Measurements from ENCODE around the gene MGAT3. TPM values are rescaled to one million over a fixed set of nuclear protein-coding genes. Genes with fewer than 3 reads are reported as not detected.

MGAT3 gene
- polyA plus RNA-seq, 5 donors: 8.5 to 19.0 (median 15.3) TPM

DNA sequence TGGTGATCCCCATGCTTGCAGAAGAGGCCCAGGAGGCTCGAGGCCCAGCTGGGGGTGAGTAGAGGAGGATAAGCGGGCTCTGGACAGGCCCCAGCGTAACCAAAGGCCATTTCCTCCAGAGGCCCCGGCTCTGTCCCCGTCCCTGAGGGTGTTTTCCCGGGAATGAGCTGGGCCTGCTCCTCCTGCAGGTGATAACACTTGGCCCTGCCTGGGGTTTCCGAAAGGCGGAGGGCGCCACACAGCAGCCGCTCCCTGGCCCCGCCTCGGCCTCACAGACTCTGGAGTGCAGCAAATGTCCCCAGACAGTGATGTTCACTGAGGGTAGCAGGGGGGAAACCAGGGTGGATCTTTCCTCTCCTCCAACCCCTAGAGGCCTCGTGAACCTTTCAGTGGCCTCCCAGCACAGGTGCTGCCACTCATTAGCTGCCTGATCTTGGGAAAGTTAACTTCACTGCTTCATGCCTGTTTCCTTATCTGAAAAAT, 10.5 kb upstream of the MGAT3 start:
- DNase-seq: no peak

DNA sequence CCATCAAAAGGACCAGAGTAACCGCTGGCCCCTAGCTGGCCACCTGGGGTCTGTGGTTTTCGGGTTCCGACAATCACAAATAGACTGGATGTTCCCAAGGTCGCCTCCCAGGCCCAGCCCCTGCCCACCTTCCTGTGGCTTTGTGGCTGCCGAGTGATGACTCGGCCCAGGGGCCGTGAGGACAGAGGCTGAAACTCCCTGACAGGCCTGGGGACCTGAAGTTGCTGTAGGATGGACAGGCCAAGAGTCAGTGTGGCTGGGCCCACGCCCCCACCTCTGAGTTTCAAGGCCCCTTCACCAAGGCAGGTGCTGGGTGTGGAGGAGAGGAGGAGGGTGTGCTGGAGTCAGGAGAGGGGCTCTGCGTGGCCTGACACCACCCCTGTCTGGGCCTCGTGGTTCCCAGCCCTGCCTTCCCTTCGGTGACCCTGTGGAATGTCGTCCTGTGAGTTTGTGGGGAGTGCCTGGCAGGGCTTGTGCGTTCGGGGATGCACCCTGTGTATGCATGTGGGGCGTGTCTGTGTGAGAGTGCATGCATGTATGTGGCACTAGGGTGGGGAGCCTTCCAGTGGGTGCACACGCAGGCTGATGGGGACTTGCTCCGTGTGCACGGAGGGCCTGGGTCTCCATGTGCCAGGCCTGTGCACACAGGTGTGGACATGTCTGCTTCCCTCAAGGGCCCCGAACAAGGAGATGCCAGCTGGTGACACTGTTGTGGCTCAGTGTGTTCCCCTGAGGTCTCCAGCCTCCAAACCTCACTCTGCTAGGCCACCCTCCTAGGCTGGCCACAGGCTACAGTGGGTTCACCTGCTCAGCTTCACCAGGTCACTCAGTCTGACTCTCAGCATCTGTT, 8.4 kb upstream of the MGAT3 start:
- no peak for DNase-seq

DNA sequence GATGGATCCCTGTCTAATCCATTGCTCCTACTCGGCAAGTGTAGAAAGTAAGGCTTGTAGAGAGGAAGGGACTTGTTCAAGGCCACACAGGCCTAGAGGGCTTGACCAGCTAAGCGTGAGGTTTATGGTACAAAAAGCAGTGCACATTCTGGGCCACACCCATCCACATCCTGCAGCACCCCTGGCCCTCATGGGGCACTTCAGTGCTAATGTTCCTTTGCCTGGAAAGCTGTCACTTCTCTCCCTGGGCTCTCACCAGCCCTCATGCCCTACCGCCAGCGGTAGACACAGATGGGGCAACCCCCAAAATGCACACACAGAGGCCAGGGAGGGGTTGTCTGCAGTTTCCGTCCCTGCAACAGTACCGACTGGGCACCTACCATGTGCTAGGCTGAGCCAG, 7.1 kb upstream of the MGAT3 start:
- no peak for DNase-seq

DNA sequence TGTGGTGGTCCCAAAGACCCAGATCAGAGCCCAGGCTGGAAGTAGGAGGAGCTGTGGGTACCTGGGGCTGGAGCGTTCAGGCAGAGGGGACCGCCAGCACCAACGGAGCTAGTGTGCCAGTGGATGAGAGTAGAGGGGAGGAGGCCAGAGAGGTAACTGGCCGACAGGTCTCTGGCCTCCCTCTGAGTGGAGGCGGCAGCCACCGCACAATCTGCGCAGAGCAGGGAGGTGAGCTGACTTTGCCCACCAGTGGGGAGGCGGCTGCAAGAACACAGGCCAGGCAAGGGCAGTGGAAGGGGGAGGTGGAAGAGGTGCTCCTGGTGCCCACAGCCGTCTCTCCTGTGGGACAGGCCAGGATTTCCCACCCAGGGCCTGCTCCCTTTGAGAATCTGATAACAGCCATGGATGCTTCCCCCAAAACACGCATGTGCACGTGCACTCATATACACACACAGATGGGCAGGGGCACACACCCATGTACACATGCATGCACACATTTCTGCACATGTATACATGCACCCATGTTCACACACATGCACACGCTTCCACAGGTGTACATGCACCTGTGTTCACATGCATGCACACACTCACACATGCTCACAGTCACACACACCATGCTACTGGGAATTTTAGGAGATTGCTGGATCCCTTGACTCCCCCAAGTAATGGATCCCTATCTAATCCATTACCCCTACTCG, 6.4 kb upstream of the MGAT3 start:
- no peak for DNase-seq

DNA sequence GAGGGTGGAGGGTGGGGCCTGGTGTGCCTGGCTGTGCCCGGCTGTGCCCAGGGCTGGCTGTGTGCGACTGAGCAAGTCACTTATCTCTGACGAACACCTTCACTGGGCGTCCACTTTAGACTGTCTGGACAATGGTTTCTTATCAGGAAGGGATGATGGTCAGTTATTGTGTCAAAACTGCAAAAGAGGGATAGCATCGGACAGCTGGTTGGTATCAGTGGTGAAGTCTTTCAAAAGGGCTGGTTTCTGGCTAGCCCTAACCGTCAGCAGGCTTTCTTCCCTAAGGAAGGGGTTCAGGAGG, 4.1 kb upstream of the MGAT3 start:
- no peak for DNase-seq

GRCh38 chr22:39453765-39454378, 2.9 kb upstream of the MGAT3 start:
- no peak for DNase-seq

DNA sequence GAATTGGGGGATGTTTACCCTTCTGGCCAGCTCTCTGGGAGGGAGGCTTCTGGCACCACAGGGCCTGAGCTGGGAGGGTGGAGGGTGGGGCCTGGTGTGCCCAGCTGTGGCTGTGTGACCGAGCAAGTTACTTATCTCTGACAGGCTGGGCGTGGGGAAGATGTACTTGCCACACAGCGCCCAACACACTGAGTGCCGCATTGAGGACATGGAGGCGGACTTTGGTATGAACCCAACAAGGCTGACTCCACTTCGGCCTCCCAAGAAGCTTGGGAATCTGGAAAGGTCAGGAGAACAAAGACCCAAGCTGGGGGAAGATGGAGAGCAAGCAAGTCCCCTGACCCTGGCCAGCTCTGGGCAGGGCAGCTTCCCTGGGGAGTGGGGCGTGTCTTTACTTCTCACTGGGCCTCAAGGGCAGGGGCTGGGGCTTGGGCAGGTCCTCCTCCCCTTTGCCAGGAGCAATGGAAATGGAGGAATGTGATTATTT, 2.4 kb upstream of the MGAT3 start:
- DNase-seq: no peak

GRCh38 chr22:39457198-39457555, 365 bp downstream of the MGAT3 start:
- no peak for DNase-seq

DNA sequence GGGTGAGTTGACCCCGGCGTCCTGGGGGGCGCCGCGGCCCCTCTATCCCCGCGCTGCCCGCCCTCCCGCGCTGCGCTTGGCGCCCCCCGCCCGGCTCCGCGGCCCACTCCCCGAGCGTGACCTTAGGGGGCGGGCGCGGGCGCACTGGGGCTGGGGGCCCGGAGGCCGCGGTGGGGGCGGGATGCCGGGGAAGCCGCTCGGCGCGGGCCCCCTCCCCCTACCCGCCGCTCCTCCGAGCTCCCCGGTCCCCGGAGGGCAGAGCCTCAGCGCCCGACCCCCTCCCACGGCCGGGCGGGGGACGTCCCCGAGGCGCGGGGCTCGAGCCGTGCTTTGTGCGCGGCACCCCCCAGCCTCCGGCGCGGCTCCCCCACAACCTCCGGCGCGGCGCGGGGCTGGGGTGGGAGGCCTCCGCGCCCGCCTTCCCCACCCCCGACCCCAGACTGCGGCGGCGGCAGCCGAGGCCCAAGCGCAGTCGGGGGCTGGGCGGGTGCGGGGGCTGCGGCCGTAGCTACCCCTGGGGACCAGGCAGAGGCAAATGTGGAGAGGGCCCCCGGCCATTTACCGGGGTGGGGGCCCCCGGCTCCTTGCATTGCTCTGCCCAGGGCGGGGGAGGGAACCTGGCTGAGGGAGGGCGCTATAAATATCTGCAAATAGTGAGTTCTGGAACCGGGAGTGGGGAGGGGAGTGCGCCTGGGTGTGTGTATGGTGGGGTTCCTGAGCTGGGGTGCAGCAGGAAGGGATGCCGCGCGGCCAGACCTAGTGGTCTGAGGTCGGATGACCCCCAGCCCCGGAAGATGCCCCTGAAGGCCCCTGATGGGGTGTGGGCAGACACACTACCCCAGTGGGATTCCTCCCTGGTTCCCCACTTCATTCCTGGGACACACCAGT, 988 bp downstream of the MGAT3 start:
- DNase-seq: no peak

GRCh38 chr22:39458444-39459083, 1.8 kb downstream of the MGAT3 start:
- no peak for DNase-seq

DNA sequence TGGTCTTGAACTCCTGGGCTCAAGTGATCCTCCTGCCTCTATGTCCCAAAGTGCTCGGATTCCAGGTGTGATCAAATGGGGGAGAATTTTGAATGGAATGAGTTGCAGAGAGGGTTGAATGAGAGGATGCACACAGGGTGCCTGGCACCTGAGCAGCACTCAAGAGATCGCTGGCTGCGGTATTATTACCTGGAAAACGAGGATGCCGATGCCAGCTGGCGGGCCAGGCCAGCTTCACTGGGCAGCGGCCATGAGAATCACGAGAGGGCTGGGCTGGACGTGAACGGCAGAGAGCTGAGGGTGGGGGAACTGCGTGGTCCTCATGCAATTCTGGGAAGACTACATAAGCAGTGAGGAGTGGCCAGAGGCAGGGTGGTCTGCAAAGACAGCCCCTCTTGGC, 2.9 kb downstream of the MGAT3 start:
- no peak for DNase-seq

DNA sequence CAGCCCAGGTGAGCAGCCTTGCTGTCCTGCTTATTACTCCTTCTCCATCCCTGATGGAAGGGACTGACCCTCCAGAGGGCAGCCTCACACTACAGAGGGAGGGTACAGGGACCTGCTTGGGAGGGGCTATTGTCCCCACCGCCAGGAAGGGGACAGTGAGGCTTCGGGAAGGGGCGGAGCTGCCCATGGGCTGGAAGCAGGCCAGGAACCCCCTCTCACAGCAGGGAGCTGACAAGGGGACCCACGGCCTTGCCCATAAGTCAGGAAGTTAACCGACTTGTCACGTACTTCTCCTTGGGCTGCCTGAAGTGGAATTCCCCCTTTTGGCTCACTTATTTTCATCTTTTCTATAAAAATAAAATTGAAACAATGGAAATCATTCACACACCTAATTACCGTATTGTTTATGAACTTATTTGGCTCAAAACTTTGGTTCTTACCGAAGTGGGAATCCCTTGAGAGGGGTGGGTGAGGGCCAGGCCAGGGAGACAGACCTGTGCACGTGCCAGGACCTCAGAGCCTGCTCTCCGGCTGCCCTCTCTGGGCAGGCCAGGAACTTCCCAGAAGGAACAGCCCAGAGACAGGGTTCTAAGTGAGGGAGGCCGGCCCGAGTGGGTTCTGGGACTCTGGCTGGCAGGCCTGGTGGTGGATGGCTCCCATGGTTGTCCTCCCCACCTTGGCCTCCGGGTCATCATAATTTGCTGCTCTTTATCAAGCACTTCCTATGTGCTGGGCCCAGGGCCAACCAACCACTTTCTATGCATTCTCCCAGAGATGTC, 5.8 kb downstream of the MGAT3 start:
- DNase-seq: no peak

- no peak for DNase-seq
Observed at GRCh38 chr22:39463277-39463676, 6.5 kb downstream of the MGAT3 start.

- DNase-seq: no peak
Observed at GRCh38 chr22:39463931-39464390, 7.1 kb downstream of the MGAT3 start.

DNA sequence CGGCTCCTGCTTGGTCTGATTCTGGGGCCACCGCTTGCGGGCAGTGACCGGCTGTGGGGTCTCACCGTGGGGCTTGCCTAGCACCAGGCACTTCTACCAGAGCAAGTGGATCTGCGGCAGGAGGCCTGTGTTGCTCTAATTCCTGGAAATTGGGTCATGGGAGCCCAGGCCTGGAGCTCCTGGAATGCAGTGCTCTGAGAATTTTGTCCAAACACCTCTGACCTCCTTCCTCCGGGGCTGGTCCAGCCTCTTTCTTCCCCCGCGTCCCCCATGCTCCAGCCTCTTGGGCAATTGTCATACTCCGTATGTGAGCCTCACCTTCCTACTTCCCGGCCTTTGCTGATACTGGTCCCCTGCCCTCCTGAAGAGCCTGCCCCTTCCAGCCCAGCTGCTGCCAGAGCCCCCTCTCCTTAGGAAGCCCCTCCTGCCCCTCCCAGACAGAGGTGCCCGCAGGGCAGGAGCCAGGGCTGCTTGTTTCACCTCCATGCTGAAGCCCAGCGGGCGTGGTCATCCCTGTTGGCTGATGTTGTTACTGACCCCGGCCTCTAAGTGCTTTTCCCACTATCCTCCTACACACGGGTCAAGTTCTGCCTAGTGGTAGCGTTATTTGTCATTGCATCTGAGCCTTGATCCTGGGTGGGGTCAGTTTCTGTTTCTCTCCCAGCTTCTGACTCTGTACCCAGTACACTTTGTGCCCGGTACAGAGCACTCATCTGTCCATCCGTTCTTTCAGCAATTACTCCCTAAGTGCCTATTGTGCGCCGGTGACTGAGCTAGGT, 9.6 kb downstream of the MGAT3 start:
- DNase-seq: no peak

- DNase-seq: no peak
Observed at GRCh38 chr22:39467390-39467895, 10.6 kb downstream of the MGAT3 start.

- DNase-seq: no peak
Observed at GRCh38 chr22:39468487-39469325, 11.9 kb downstream of the MGAT3 start.

GRCh38 chr22:39469326-39469680, 12.5 kb downstream of the MGAT3 start:
- DNase-seq: no peak
